HL-60 (cell line): ENCODE data around the gene KANSL3.

Experiments
- DNase-seq, 2 experiments: peaks; one replicate each; pipeline ENCODE4 v3.0.0-alpha.2; 2010 to 2020; ENCODE audit warnings: low read depth in 1 of 2, low spot score in 1 of 2
- H3K27ac ChIP-seq: fragments of 250-450 bp; sonication (Bioruptor Pico); replicated peaks from 2 replicates; pipeline ENCODE4 v1.5.1; 2020; ENCODE audit warnings: mild to moderate bottlenecking, moderate library complexity
- H3K27me3 ChIP-seq: fragments of 250-450 bp; sonication (Bioruptor Pico); 2 replicates; pipeline ENCODE4 v1.5.1; 2021; ENCODE audit warnings: mild to moderate bottlenecking, moderate library complexity; ENCODE audit not compliant: insufficient read depth, poor library complexity, severe bottlenecking
- H3K4me3 ChIP-seq: replicated peaks from 2 replicates; pipeline ENCODE4 v1.5.1; 2011; ENCODE audit warnings: mild to moderate bottlenecking, control low read depth, low read length; ENCODE audit not compliant: insufficient read depth
- GABPA ChIP-seq: IDR thresholded peaks from 2 replicates; pipeline ENCODE4 v1.6.1; 2012; ENCODE audit warnings: low read depth
- POLR2AphosphoS5 ChIP-seq: IDR thresholded peaks from 2 replicates; pipeline ENCODE4 v1.6.1; 2012; ENCODE audit warnings: low read depth
- REST ChIP-seq: IDR thresholded peaks from 2 replicates; pipeline ENCODE4 v1.6.1; 2012; ENCODE audit warnings: low read depth; ENCODE audit not compliant: insufficient replicate concordance
- SPI1 ChIP-seq: IDR thresholded peaks from 2 replicates; pipeline ENCODE4 v1.6.1; 2012; ENCODE audit warnings: low read depth, mild to moderate bottlenecking, borderline replicate concordance
- TF ChIP-seq, protein P1 (sequence below): IDR thresholded peaks from one replicate; pipeline ENCODE4 v1.5.1; 2011; ENCODE audit warnings: low read length, control low read depth, inconsistent platforms; ENCODE audit not compliant: insufficient read depth

The KANSL3 gene

GRCh38 chr2:96579422-96579821 lies 58.7 kb downstream of the KANSL3 start:
- TF ChIP-seq POLR2AphosphoS5 (no peak), GABPA (no peak), REST (no peak), SPI1 (no peak)
- TF ChIP-seq, protein P1, sequence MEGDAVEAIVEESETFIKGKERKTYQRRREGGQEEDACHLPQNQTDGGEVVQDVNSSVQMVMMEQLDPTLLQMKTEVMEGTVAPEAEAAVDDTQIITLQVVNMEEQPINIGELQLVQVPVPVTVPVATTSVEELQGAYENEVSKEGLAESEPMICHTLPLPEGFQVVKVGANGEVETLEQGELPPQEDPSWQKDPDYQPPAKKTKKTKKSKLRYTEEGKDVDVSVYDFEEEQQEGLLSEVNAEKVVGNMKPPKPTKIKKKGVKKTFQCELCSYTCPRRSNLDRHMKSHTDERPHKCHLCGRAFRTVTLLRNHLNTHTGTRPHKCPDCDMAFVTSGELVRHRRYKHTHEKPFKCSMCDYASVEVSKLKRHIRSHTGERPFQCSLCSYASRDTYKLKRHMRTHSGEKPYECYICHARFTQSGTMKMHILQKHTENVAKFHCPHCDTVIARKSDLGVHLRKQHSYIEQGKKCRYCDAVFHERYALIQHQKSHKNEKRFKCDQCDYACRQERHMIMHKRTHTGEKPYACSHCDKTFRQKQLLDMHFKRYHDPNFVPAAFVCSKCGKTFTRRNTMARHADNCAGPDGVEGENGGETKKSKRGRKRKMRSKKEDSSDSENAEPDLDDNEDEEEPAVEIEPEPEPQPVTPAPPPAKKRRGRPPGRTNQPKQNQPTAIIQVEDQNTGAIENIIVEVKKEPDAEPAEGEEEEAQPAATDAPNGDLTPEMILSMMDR, result no peak
- H3K27me3 ChIP-seq, result no peaks in the 10 kb centered on the region
- no peak overlapping the region for H3K27ac ChIP-seq
- no peak for DNase-seq
- no peak overlapping the region for H3K4me3 ChIP-seq

DNA sequence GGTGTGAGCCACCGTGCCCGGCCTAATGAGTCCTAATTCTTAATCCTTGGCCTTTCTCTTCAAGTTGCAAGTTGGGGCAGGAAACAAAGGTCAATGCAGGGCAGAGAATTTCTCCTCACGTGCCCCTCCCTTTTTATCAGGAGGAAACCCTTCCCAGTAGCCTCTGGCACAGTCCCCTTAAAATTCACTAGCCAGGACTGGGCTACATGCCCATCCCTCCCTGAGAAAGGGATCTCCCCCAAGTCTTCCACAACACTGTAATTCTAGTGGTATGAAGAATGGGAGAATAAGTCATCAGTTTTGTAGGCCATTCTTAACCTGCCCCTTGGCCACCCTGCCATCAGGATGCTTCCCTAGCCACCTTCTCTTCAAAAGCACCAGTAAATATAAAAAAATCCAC lies 59.4 kb downstream of the KANSL3 start:
- no peaks in the 10 kb centered on the region for H3K27me3 ChIP-seq
- no peak overlapping the region for H3K4me3 ChIP-seq
- H3K27ac ChIP-seq, result no peak overlapping the region
- DNase-seq, result no peak
- TF ChIP-seq GABPA, result no peak

- DNase-seq, result no peak
- TF ChIP-seq REST (no peak), GABPA (no peak), POLR2AphosphoS5 (no peak), SPI1 (no peak)
- TF ChIP-seq, protein P1, result no peak
- Histone ChIP-seq H3K27me3 (no peaks in the 10 kb centered on the region), H3K4me3 (no peak overlapping the region), H3K27ac (no peak overlapping the region)
Measured at GRCh38 chr2:96577501-96577900, 60.6 kb downstream of the KANSL3 start.

- H3K27ac ChIP-seq, result no peak overlapping the region
- H3K4me3 ChIP-seq, result no peak overlapping the region
- TF ChIP-seq POLR2AphosphoS5 (no peak), REST (no peak), GABPA (no peak), SPI1 (no peak)
- TF ChIP-seq, protein P1, result no peak
- no peaks in the 10 kb centered on the region for H3K27me3 ChIP-seq
- DNase-seq, result no peak
Measured at GRCh38 chr2:96575785-96576456, 62.2 kb downstream of the KANSL3 start.
